SJSA1 (cell line): ENCODE measurements around the gene MAGI2. TPM values are rescaled to one million over a fixed set of nuclear protein-coding genes. Genes with fewer than 3 reads are reported as not detected.
"Not testable (repeated sequence)": the region's sequence is repeated elsewhere in the genome, so short reads cannot be mapped to it uniquely, and the experiment has no call there.

ENCODE experiments used
- DNase-seq, 2 experiments: peaks; one replicate each; pipeline ENCODE4 v3.0.0-alpha.2; 2015 to 2020; ENCODE audit warnings: low spot score in 2 of 2, low read depth in 1 of 2
- H3K27ac ChIP-seq: fragments of 250-450 bp; sonication (Bioruptor Pico); 2 replicates; pipeline ENCODE4 v1.5.1; 2020; ENCODE audit warnings: mild to moderate bottlenecking, moderate library complexity
- H3K27me3 ChIP-seq: fragments of 250-450 bp; sonication (Bioruptor Pico); replicated peaks from 2 replicates; pipeline ENCODE4 v1.5.1; 2020; ENCODE audit warnings: mild to moderate bottlenecking, moderate library complexity
- H3K36me3 ChIP-seq: fragments of 250-450 bp; sonication (Bioruptor Pico); 2 replicates; pipeline ENCODE4 v1.5.1; 2020; ENCODE audit warnings: mild to moderate bottlenecking
- H3K4me1 ChIP-seq: fragments of 250-450 bp; sonication (Bioruptor Pico); replicated peaks from 2 replicates; pipeline ENCODE4 v1.6.1; 2021; ENCODE audit warnings: mild to moderate bottlenecking
- H3K4me3 ChIP-seq: fragments of 250-450 bp; sonication (Bioruptor Pico); 2 replicates; pipeline ENCODE4 v1.5.1; 2020; ENCODE audit warnings: mild to moderate bottlenecking
- H3K9me3 ChIP-seq: fragments of 250-450 bp; sonication (Bioruptor Pico); replicated peaks from 2 replicates; pipeline ENCODE4 v1.5.1; 2020; ENCODE audit warnings: mild to moderate bottlenecking
- total RNA-seq: library from RNA; depleted of rRNA; stranded (reverse); fragments of >200 nt; shearing (Covaris generic); gene quantifications from 2 replicates; pipeline ENCODE4 v1.2.3, GENCODE V29; 2014

Gene MAGI2
- total RNA-seq, 1 experiment from 2014 or later = 0.82 TPM

DNA sequence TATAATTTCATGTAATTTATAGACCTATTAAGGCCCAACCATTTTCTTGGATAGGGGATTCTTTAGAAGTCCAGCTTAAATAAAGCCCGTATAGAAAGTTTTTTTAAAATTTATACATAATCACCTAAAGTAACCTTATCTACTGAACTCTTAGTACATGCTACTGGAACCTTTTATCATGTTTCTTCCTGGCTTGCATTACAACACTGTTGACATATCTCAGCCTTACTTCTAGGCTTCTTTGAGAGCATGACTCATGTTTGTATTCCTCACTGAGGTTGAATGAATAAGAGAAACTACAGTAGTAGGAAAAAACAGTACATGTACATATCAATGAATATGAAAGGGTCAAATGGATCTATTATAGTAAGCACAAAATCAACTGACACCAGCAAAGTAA is 8.2 kb upstream of the MAGI2 start:
- peaks cover 9% of the 10 kb centered on the region for H3K36me3 ChIP-seq
- DNase-seq = no peak
- H3K4me1 ChIP-seq = peaks cover 5% of the 10 kb centered on the region
- H3K4me3 ChIP-seq = no peak overlapping the region
- no peaks in the 10 kb centered on the region for H3K27me3 ChIP-seq
- H3K27ac ChIP-seq = no peak overlapping the region
- H3K9me3 ChIP-seq = no peaks in the 10 kb centered on the region

DNA sequence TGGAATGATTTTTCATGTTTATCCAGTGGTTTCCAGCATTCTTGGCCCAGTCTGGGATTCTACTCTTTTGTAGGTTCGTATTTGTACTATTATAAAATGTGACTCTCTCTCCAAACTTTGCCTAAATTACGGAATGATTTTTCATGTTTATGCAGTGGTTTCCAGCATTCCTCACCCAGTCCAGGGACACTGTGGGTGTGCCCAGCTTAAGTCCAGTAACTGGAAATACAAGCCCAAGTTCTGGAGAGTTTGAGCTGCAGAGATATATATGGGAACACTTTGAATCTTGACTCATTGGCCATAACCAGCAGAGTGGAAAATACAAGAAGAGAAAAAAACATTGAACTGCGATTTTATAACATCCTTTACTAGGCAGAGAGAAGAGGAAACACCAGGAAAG is 5.9 kb upstream of the MAGI2 start:
- peaks cover 22% of the 10 kb centered on the region for H3K36me3 ChIP-seq
- H3K27ac ChIP-seq = no peak overlapping the region
- H3K9me3 ChIP-seq = no peaks in the 10 kb centered on the region
- no peak overlapping the region for H3K4me3 ChIP-seq
- no peak for DNase-seq
- H3K4me1 ChIP-seq = peaks cover 14% of the 10 kb centered on the region
- H3K27me3 ChIP-seq = no peaks in the 10 kb centered on the region

DNA sequence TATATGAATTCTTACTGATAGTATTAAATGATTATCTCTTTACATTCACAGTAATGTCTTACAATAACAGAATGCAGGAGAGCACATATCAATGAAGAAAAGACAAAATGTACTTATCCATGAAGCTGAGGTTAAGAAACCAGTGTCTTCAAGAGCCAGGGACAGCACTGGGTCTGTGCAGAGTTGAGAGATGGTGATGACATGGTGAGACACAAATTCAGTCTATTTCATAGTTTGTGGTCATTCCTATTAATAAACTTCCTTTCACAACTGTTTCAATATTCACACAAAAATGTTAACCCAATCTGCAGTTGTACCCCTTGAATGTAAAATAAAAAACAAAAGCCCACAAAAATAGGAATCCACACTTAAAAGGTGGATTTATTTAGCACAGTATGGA is 5.3 kb upstream of the MAGI2 start:
- Histone ChIP-seq H3K36me3 (peaks cover 24% of the 10 kb centered on the region), H3K4me3 (no peak overlapping the region), H3K4me1 (peaks cover 14% of the 10 kb centered on the region), H3K27ac (no peak overlapping the region), H3K9me3 (no peaks in the 10 kb centered on the region), H3K27me3 (no peaks in the 10 kb centered on the region)
- DNase-seq = no peak

DNA sequence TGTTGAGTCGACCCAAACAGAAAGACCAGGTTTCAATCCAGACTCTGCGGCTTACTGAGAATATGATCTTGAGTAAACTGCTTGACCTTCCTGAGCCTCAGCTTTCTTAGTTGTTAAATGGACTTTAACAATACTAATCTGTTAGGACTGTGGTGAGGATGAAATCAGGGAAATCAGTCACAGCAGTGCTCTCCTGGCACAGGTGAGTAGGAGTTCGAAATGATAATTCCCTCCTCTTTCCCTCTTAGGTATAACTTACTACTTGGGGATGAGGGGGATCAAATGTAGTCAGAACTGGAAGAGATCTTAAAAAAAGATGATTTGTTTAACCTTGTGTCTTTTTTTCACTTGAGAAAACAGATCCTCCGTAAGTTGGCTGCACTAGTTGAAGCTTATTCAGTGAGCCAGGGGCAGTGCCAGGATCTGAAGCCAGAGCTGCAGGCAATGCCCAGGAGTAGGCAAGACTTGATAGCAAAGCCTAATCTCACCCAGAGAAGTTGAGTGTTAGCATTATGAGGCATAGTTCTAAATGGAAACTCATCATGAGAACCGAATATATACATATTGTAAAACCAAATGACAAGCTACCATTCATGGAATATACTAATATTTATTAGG is 1.8 kb upstream of the MAGI2 start:
- Histone ChIP-seq H3K27ac (no peak overlapping the region), H3K4me3 (peak overlapping the region; percentile 64; the same call in 1 of the 2 replicates), H3K36me3 (peaks cover 23% of the 10 kb centered on the region), H3K27me3 (no peaks in the 10 kb centered on the region), H3K4me1 (peaks cover 18% of the 10 kb centered on the region), H3K9me3 (no peaks in the 10 kb centered on the region)
- DNase-seq = no peak

DNA sequence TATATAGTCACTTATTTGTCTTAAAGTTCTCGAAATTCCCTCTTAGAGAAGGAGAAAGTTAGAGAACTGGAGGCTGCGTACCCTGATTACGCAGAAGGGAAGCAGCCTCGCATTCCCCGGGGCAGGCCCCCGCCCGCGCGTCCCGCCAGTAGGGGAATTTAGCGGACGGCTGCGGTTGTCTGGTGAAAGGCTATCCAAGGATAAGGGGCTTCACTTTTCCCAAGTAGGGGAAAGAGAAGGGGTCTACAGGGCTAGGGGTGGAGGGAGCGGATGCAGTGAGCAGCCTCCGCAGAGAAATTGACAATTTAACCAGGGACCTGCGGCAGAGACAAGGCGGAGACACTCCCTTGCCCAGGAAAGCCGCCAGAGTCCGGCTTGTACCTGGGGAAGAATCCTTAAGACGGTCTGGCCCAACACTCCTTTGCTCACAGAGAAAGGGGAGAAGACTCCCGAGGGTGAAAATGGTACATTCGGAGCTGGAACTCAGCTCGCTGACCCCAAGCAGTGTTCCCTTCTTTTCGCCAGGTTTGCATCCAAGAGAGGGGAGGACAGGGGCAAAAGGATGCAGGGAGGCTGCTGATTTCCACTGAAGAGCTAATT is 994 bp upstream of the MAGI2 start:
- Histone ChIP-seq H3K9me3 (no peaks in the 10 kb centered on the region), H3K4me3 (peak overlapping the region; percentile 64), H3K4me1 (peaks cover 18% of the 10 kb centered on the region), H3K27ac (peak overlapping the region; percentile 62), H3K27me3 (no peaks in the 10 kb centered on the region), H3K36me3 (peaks cover 19% of the 10 kb centered on the region)
- peak in 1 of 2 experiments; percentile 47 for DNase-seq

DNA sequence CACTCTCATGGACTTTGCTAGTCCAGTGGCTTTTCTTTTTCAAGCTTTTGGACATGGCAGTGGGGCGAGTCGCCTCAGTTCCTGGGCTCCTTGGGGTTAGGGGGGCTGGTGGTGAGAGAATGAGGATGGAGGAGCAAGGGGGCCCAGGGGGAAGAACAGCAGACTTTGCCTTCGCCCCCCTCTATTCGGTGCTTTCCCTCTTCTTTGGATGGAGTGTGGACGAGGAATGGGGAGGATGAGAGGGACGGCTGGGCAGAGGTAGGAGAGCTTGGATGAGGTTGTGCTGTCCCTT is 255 bp downstream of the MAGI2 start:
- Histone ChIP-seq H3K9me3 (no peaks in the 10 kb centered on the region), H3K4me1 (peaks cover 18% of the 10 kb centered on the region), H3K27ac (no peak overlapping the region), H3K4me3 (peak overlapping the region; percentile 64), H3K36me3 (peaks cover 19% of the 10 kb centered on the region), H3K27me3 (no peaks in the 10 kb centered on the region)
- DNase-seq = no peak

DNA sequence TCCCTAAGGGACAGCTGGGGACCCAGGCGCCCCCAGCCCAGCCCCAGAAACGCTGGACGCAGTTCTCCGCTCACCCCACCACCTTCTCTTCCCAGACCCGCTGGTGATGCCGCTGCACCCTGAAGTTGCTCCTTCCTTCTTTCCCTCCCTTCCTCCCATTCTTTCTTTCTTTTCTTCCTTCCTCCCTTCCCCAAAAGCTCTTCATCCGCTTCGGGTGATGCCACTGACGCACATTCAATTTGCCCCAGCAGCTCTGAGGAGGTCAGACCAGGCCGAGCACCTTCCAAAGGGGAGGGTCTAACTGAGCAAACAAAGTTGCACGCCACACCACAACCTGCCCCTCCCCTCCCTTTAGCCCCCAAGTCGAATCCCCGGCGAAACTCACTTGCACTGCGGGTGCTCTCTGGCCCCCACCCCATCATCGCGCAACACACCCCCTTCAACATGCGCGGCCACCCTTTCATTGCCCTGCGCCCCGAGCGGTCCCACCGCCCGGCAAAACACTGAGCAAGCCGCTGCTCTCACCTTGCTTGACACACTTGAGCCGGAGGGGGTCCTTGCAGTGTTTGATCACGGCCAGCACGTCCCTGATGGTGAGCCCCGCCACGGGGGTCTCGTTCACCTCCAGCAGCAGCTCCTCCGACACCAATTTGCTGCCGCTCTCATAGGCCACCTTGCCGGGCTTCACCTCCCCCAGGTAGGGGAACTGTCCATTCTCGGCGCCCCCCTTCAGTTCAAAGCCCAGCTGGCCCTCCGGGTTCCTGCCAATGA is 787 bp downstream of the MAGI2 start:
- peaks cover 19% of the 10 kb centered on the region for H3K36me3 ChIP-seq
- peaks cover 18% of the 10 kb centered on the region for H3K4me1 ChIP-seq
- no peak overlapping the region for H3K27ac ChIP-seq
- H3K27me3 ChIP-seq = no peaks in the 10 kb centered on the region
- DNase-seq = peak in 1 of 2 experiments; percentile 38
- H3K4me3 ChIP-seq = peak overlapping the region; percentile 64
- H3K9me3 ChIP-seq = no peaks in the 10 kb centered on the region

DNA sequence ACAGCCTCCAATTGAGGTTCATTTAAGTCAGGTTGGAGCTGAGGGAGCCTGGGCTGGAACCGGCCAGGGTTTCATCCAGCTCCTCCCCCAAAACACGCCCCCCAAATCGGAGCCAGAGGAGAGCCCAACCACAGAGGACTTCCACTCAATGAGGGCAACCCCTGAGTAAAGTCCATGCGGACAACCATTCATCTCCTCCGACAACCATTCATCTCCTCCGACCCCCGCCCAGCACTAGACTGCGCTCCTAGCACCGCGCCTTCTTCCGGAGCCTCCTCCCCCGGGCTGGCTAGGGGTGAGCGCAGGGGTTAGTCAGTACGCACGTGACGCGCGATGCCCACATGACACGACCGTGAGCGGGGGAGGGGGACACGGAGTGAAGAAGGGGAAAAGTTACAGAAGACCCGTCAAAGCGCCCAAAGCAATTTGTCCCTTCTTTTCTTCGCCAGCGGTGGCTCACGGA is 1.4 kb downstream of the MAGI2 start:
- Histone ChIP-seq H3K36me3 (peaks cover 19% of the 10 kb centered on the region), H3K9me3 (no peaks in the 10 kb centered on the region), H3K4me3 (peak overlapping the region; percentile 64), H3K27me3 (no peaks in the 10 kb centered on the region), H3K4me1 (peaks cover 18% of the 10 kb centered on the region), H3K27ac (no peak overlapping the region)
- DNase-seq = peak; percentile 60 to 62

DNA sequence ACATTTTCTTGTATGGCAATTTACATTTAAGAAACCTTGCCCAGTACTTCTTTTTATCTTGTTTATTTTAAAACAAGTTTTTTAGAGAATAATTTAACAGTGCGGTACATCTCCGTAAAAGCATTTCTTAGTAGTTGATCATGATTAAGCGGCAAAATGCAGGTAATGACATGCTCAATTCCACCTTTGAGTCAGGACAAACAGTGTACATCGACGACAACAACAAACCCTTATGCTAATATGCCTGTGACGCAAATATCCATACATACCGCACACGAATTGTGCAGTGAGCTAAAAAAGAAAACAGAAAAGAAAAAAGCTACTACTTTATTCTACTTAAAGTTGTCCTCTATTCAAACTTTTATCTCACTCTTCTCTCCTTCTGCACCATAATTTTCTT is 1.9 kb downstream of the MAGI2 start:
- Histone ChIP-seq H3K36me3 (peaks cover 17% of the 10 kb centered on the region), H3K4me3 (peak overlapping the region; percentile 64), H3K27ac (no peak overlapping the region), H3K9me3 (no peaks in the 10 kb centered on the region), H3K27me3 (no peaks in the 10 kb centered on the region), H3K4me1 (peaks cover 18% of the 10 kb centered on the region)
- DNase-seq = no peak

DNA sequence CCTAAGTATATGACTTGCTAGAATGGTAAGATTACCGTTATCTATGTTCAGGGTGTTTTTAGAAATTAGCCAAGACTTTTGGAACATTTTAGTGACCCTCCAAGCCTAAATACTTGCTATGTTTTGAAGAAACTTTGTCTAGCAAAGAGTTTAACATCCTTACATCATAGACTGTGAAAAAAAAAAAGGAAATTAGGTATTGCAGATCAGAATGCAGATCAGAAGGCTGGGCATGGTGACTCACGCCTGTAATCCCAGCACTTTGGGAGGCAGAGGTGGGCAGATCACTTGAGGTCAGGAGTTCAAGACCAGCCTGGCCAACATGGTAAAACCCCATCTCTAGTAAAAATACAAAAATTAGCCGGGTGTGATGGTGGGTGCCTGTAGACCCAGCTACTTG is 10.7 kb downstream of the MAGI2 start:
- not testable (repeated sequence) for H3K36me3 ChIP-seq, DNase-seq, H3K4me1 ChIP-seq, H3K9me3 ChIP-seq, H3K27ac ChIP-seq, H3K4me3 ChIP-seq, H3K27me3 ChIP-seq

DNA sequence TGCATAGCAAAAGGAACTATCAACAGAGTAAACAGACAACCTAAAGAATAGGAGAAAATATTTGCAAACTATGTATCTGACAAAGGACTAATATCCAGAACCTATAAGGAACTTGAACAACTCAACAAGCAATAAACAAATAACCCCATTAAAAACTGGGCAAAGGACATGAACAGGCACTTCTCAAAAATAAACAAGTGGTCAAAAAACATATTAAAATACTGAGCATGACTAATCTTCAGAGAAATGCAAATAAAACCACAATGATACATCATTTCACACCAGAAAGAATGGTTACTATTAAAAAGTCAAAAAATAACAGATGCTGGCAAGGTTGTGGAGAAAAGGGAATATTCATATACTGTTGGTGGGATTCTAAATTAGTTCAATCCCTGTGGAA is 17.1 kb downstream of the MAGI2 start:
- Histone ChIP-seq H3K4me3 (no peak overlapping the region), H3K27ac (no peak overlapping the region), H3K36me3 (no peaks in the 10 kb centered on the region), H3K27me3 (no peaks in the 10 kb centered on the region), H3K9me3 (no peaks in the 10 kb centered on the region), H3K4me1 (no peaks in the 10 kb centered on the region)
- peak in 1 of 2 experiments; percentile 9 for DNase-seq

DNA sequence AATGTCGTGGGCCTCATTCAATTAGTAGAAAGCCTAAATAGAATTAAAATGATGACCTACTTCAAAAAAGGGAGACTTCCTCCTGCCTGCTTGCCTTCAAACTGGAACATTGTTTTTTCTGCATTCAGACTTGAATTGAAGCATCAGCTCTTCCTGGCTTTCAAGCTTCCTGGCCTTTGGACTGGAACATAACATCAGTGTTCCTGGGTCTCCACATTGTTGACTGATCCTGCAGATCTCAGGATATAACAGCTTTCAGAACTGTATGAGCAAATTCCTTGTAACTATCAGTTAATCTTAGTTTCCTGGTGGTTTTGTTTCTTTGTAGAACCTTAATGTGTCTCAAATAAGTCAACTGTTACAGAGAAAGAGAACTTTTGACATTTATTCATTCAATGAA is 18.6 kb downstream of the MAGI2 start:
- no peak for DNase-seq
- Histone ChIP-seq H3K9me3 (no peaks in the 10 kb centered on the region), H3K27me3 (no peaks in the 10 kb centered on the region; the same call in 1 of the 2 replicates), H3K4me3 (no peak overlapping the region), H3K4me1 (no peaks in the 10 kb centered on the region), H3K36me3 (no peaks in the 10 kb centered on the region), H3K27ac (no peak overlapping the region)

DNA sequence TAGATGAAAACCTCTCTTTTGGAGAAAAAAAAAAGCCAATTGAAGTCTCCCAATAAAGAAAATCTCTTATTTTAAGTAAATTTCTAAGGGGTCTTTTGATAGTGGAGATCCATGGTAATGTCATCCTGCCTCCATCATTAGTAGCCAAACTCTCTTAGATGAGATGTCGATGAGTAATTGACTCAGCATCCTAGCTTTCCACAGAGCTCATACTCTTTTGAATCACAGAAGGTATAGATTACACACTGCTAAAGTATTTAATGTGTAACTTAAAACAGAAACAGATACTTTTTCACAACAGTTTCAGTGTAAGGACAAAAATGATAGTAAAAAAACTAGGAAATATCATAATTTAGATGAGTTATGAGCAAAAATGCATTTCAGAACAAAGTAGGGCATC is 19.4 kb downstream of the MAGI2 start:
- DNase-seq = no peak
- Histone ChIP-seq H3K36me3 (no peaks in the 10 kb centered on the region), H3K27me3 (no peaks in the 10 kb centered on the region; the same call in 1 of the 2 replicates), H3K27ac (no peak overlapping the region), H3K4me1 (no peaks in the 10 kb centered on the region), H3K9me3 (no peaks in the 10 kb centered on the region), H3K4me3 (no peak overlapping the region)

DNA sequence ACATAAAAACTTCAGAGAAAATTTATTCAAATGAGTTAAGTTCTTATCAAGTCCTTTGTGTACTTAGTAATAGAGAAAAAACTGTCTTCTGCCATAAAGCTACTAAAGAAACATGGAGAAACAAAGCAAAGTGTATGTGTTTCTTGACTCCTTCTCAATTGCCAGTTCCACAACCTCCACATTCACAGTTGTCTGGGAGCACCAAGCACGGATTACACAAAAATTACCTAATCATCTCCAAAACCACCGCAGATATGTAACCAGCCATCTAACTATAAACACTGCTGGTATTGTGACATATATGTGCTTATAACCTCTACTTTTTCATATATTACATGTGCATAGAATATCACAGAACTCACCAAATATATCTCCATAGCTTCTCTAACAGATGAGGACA is 23.1 kb downstream of the MAGI2 start:
- DNase-seq = no peak
- Histone ChIP-seq H3K27ac (no peak overlapping the region), H3K36me3 (no peaks in the 10 kb centered on the region), H3K4me3 (no peak overlapping the region), H3K4me1 (no peaks in the 10 kb centered on the region), H3K9me3 (no peaks in the 10 kb centered on the region), H3K27me3 (no peaks in the 10 kb centered on the region; the same call in none of the 2 replicates)
